Smooth muscle cell of the coronary artery (primary cell): ENCODE results near the gene GON7. TPM values are rescaled to one million over a fixed set of nuclear protein-coding genes. Genes with fewer than 3 reads are reported as not detected.

Experiments
- total RNA-seq: library from RNA; depleted of rRNA; stranded (reverse); fragments of >200 nt; gene quantifications from 2 replicates; pipeline ENCODE4 v1.2.3, GENCODE V29; 2014; ENCODE audit warnings: low replicate concordance

Gene GON7, protein sequence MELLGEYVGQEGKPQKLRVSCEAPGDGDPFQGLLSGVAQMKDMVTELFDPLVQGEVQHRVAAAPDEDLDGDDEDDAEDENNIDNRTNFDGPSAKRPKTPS
- 11.6 and 11.7 TPM in 2 replicates for total RNA-seq

GRCh38 chr14:93206793-93207467, at the start of gene GON7, which contains the start of gene UBR7:
GON7 (minus strand) TSS chr14:93207065; CDS start chr14:93207037, 28 bp downstream.
UBR7 (plus strand) TSS chr14:93207256; CDS start chr14:93207292, 36 bp downstream.

GRCh38 chr14:93184391-93185348, 22.2 kb downstream of the GON7 start, which contains the start of the genes LYSET and MOAP1:
LYSET (plus strand) TSS chr14:93185317; CDS start chr14:93185406, 89 bp downstream.
MOAP1 (minus strand) TSS chr14:93184897; CDS start chr14:93184242, 655 bp downstream.

Other genes with a start within 250 kb of the GON7 start
- 19.9 and 40.3 TPM in 2 replicates for gene ITPK1, start 91.1 kb downstream of the GON7 start, total RNA-seq
- 8.4 and 15.9 TPM in 2 replicates for gene MOAP1, start 22.2 kb downstream of the GON7 start, total RNA-seq
- gene LYSET, start 21.7 kb downstream of the GON7 start, total RNA-seq = 4.0 and 9.3 TPM in 2 replicates
- 34.0 and 46.6 TPM in 2 replicates for gene UBR7, start 191 bp upstream of the GON7 start, total RNA-seq
- 21.4 and 22.1 TPM in 2 replicates for gene BTBD7, start 126.0 kb upstream of the GON7 start, total RNA-seq
- gene COX8C, start 140.1 kb upstream of the GON7 start, total RNA-seq = not detected in 2 replicates
- 0.12 and 0.15 TPM in 2 replicates for gene UNC79, start 223.9 kb upstream of the GON7 start, total RNA-seq